Right lobe of liver (tissue), 4 donors: ENCODE results near the gene STX17.

Experiments
- CTCF ChIP-seq, 4 donors: fragments of 200-600 bp in 3 of 4; fragments of 450-650 bp in 1 of 4; IDR thresholded peaks; one replicate each; pipeline versions ENCODE4 v1.5.1 to v1.8.0; 2016 to 2022; ENCODE audit warnings: antibody characterized with exemption in 4 of 4, mild to moderate bottlenecking in 2 of 4
- POLR2A ChIP-seq: fragments of 450-650 bp; IDR thresholded peaks from one replicate; pipeline ENCODE4 v1.6.1; 2017; ENCODE audit warnings: antibody characterized with exemption, mild to moderate bottlenecking
- donor health status: DM: no; HTN: no; CAD: no.
- donor health status: DM: no; HTN: no; CAD: no.
- donor health status: DM: no; HTN: yes; CAD: no.

- TF ChIP-seq CTCF (IDR thresholded peaks at IDR 0.05) (no peak), POLR2A (no peak)
Observed at GRCh38 chr9:99925541-99925940, 19.1 kb downstream of the STX17 start.
